ENCODE results near the gene TTYH2. TPM values are rescaled to one million over a fixed set of nuclear protein-coding genes. Genes with fewer than 3 reads are reported as not detected.
"Not testable (repeated sequence)": the region's sequence is repeated elsewhere in the genome, so short reads cannot be mapped to it uniquely, and the experiment has no call there.

The TTYH2 gene
- total and polyA plus RNA-seq, 5 donors from 2014 or later, result 6.7 to 23.3 (median 10.8) TPM

- peak overlapping the region in 2 of 3 donors; percentile 86 to 87 for H3K27ac Mint-ChIP-seq
- peaks cover 8% of the 10 kb centered on the region for H3K27me3 Mint-ChIP-seq
- H3K36me3 Mint-ChIP-seq, result no peaks in the 10 kb centered on the region
- Histone ChIP-seq H3K4me1 (ENCODE audit: control insufficient read depth, insufficient read depth, low read length, poor library complexity, severe bottlenecking) (peaks cover 35% of the 10 kb centered on the region), H3K36me3 (ENCODE audit: control insufficient read depth, insufficient read depth, low read length) (no peaks in the 10 kb centered on the region), H3K27ac (ENCODE audit: insufficient read depth, low read length, poor library complexity, severe bottlenecking) (no peak overlapping the region), H3K4me3 (ENCODE audit: low read depth, low read length) (no peak overlapping the region), H3K9me3 (ENCODE audit: control insufficient read depth in 2 of 2, low read length in 2 of 2) (no peaks in the 10 kb centered on the region), H3K27me3 (ENCODE audit: control insufficient read depth, insufficient read depth, low read length) (no peaks in the 10 kb centered on the region)
- H3K9me3 Mint-ChIP-seq, result no peaks in the 10 kb centered on the region
- DNase-seq, result no peak
- peak overlapping the region in 2 of 4 donors; percentile 44 to 75 for H3K4me3 Mint-ChIP-seq
- no peak for ATAC-seq (ENCODE audit: low read depth in 2 of 2)
- H3K4me1 Mint-ChIP-seq, result peaks cover 5 to 66% (median 34%) of the 10 kb centered on the region in 4 donors
Observed at GRCh38 chr17:74276051-74276476, 62.7 kb downstream of the TTYH2 start.

DNA sequence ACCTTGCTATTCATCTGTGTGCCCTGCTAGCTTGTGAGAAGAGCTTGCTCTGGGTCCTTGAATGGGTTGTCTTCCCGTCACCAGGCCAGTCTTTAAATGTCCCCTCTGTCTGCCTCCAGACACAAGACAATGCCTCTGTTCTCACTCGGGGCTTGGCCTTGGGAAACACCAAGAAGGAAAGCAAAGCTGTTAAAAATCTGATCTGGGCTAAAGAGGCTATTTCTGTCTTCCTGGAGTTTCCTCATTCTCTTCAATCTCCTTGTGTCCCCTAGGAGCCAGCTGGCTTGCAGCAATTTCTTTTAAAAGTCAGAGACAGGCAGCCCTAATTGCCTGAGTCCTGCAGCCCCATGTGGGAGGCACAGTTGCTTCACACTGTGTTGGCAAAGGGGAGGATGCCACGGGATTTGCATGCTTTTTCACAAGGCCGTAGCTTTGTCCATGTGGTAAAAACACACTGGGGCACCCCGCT, 63.2 kb downstream of the TTYH2 start:
- no peaks in the 10 kb centered on the region for H3K9me3 Mint-ChIP-seq
- peaks cover 5 to 70% (median 34%) of the 10 kb centered on the region in 4 donors for H3K4me1 Mint-ChIP-seq
- H3K27ac ChIP-seq (ENCODE audit: insufficient read depth, low read length, poor library complexity, severe bottlenecking), result no peak overlapping the region

GRCh38 chr17:74277935-74278334, 64.6 kb downstream of the TTYH2 start:
- peaks cover 1% of the 10 kb centered on the region for H3K36me3 Mint-ChIP-seq
- no peak overlapping the region for H3K27ac ChIP-seq (ENCODE audit: insufficient read depth, low read length, poor library complexity, severe bottlenecking)
- DNase-seq (no peak), ATAC-seq (ENCODE audit: low read depth in 2 of 2) (no peak)
- peaks cover 8% of the 10 kb centered on the region for H3K27me3 Mint-ChIP-seq
- no peaks in the 10 kb centered on the region for H3K27me3 ChIP-seq (ENCODE audit: control insufficient read depth, insufficient read depth, low read length)
- H3K27ac Mint-ChIP-seq, result peak overlapping the region in 2 of 3 donors; percentile 89
- no peaks in the 10 kb centered on the region for H3K9me3 ChIP-seq (ENCODE audit: control insufficient read depth in 2 of 2, low read length in 2 of 2)
- H3K9me3 Mint-ChIP-seq, result peaks cover 0 to under 1% (median 0%) of the 10 kb centered on the region in 7 donors
- peaks cover 7 to 77% (median 41%) of the 10 kb centered on the region in 4 donors for H3K4me1 Mint-ChIP-seq
- no peak overlapping the region for H3K4me3 Mint-ChIP-seq
- H3K36me3 ChIP-seq (ENCODE audit: control insufficient read depth, insufficient read depth, low read length), result no peaks in the 10 kb centered on the region
- H3K4me1 ChIP-seq (ENCODE audit: control insufficient read depth, insufficient read depth, low read length, poor library complexity, severe bottlenecking), result peaks cover 54% of the 10 kb centered on the region
- no peak overlapping the region for H3K4me3 ChIP-seq (ENCODE audit: low read depth, low read length)

More for the DNA sequence above, 63.2 kb downstream of the TTYH2 start:
- H3K27me3 Mint-ChIP-seq, result peaks cover 8% of the 10 kb centered on the region
- no peaks in the 10 kb centered on the region for H3K27me3 ChIP-seq (ENCODE audit: control insufficient read depth, insufficient read depth, low read length)
- peak overlapping the region; percentile 86 to 88 (median 87) for H3K27ac Mint-ChIP-seq
- ATAC-seq (ENCODE audit: low read depth in 2 of 2), result no peak
- H3K36me3 ChIP-seq (ENCODE audit: control insufficient read depth, insufficient read depth, low read length), result no peaks in the 10 kb centered on the region
- no peak overlapping the region for H3K4me3 ChIP-seq (ENCODE audit: low read depth, low read length)
- no peak overlapping the region for H3K4me3 Mint-ChIP-seq
- peaks cover 41% of the 10 kb centered on the region for H3K4me1 ChIP-seq (ENCODE audit: control insufficient read depth, insufficient read depth, low read length, poor library complexity, severe bottlenecking)
- H3K36me3 Mint-ChIP-seq, result no peaks in the 10 kb centered on the region
- DNase-seq, result no peak
- H3K9me3 ChIP-seq (ENCODE audit: control insufficient read depth in 2 of 2, low read length in 2 of 2), result no peaks in the 10 kb centered on the region

- H3K27me3 ChIP-seq (ENCODE audit: control insufficient read depth, insufficient read depth, low read length); DNase-seq; H3K36me3 ChIP-seq (ENCODE audit: control insufficient read depth, insufficient read depth, low read length); H3K9me3 Mint-ChIP-seq; H3K27me3 Mint-ChIP-seq; H3K36me3 Mint-ChIP-seq; ATAC-seq (ENCODE audit: low read depth in 2 of 2); H3K9me3 ChIP-seq (ENCODE audit: control insufficient read depth in 2 of 2, low read length in 2 of 2): not testable (repeated sequence)
- Histone ChIP-seq H3K27ac (ENCODE audit: insufficient read depth, low read length, poor library complexity, severe bottlenecking) (peak overlapping the region; percentile 91), H3K4me3 (ENCODE audit: low read depth, low read length) (peak overlapping the region; percentile 32), H3K4me1 (ENCODE audit: control insufficient read depth, insufficient read depth, low read length, poor library complexity, severe bottlenecking) (peaks cover 59% of the 10 kb centered on the region)
- peak overlapping the region; percentile 94 to 99 (median 98) for H3K27ac Mint-ChIP-seq
- H3K4me3 Mint-ChIP-seq, result peak overlapping the region; percentile 72 to 88 (median 80)
- peaks cover 10 to 76% (median 37%) of the 10 kb centered on the region in 4 donors for H3K4me1 Mint-ChIP-seq
Observed at GRCh38 chr17:74279617-74280016, 66.2 kb downstream of the TTYH2 start.

DNA sequence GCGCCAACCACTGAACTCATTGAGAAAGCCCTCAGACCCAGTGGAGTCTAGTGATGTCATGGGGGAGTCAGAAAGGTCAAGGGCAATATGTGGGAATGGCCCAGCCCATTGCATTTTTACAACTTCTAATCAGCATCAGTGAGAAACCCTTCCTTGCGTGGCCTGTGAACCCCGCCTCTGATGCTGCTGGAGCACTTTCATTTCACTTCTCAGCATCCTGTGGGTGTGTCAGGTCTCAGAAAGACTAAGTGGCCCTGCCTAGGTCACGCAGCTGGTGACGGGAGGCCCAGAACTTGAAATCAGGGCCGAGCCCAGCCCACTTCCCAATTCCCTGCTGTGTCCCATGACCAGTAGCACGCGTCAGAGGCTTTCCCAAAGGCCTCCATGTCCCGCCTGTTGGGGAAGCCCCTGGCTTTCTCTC, 66.7 kb downstream of the TTYH2 start:
- H3K27ac ChIP-seq (ENCODE audit: insufficient read depth, low read length, poor library complexity, severe bottlenecking), result peak overlapping the region; percentile 91
- peaks cover 59% of the 10 kb centered on the region for H3K4me1 ChIP-seq (ENCODE audit: control insufficient read depth, insufficient read depth, low read length, poor library complexity, severe bottlenecking)
- H3K27me3 ChIP-seq (ENCODE audit: control insufficient read depth, insufficient read depth, low read length), result no peaks in the 10 kb centered on the region
- DNase-seq (peak; percentile 40 to 96 (median 74)), ATAC-seq (ENCODE audit: low read depth in 2 of 2) (peak; percentile 85 to 89)
- Mint-ChIP-seq H3K27ac (peak overlapping the region; percentile 94 to 99 (median 98)), H3K4me3 (peak overlapping the region; percentile 72 to 88 (median 80)), H3K4me1 (peaks cover 10 to 76% (median 39%) of the 10 kb centered on the region in 4 donors), H3K27me3 (no peaks in the 10 kb centered on the region), H3K36me3 (peaks cover 5% of the 10 kb centered on the region), H3K9me3 (peaks cover 0 to 2% (median 0%) of the 10 kb centered on the region in 7 donors)
- no peaks in the 10 kb centered on the region for H3K36me3 ChIP-seq (ENCODE audit: control insufficient read depth, insufficient read depth, low read length)
- peak overlapping the region; percentile 32 for H3K4me3 ChIP-seq (ENCODE audit: low read depth, low read length)
- no peaks in the 10 kb centered on the region for H3K9me3 ChIP-seq (ENCODE audit: control insufficient read depth in 2 of 2, low read length in 2 of 2)

DNA sequence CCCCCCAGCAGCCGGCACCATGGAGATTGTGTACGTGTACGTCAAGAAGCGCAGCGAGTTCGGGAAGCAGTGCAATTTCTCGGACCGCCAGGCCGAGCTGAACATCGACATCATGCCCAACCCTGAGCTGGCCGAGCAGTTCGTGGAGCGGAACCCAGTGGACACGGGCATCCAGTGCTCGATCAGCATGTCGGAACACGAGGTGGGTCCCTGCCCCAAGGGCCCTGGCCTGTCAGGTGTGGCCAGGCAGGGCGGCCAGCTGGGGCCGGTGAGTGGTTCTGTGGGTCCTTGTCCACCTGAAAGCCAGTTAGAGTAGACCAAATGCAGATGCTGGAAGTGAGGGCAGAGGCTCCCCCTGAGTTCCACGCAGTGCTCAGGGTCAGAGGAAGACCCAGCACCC, 68.4 kb downstream of the TTYH2 start:
- no peak for ATAC-seq (ENCODE audit: low read depth in 2 of 2)
- DNase-seq, result no peak
- H3K27me3 ChIP-seq (ENCODE audit: control insufficient read depth, insufficient read depth, low read length), result no peaks in the 10 kb centered on the region
- H3K4me1 Mint-ChIP-seq, result peaks cover 15 to 73% (median 38%) of the 10 kb centered on the region in 4 donors
- H3K4me3 Mint-ChIP-seq, result peak overlapping the region in 2 of 4 donors; percentile 41 to 76
- no peaks in the 10 kb centered on the region for H3K9me3 ChIP-seq (ENCODE audit: control insufficient read depth in 2 of 2, low read length in 2 of 2)
- H3K4me3 ChIP-seq (ENCODE audit: low read depth, low read length), result no peak overlapping the region
- H3K36me3 ChIP-seq (ENCODE audit: control insufficient read depth, insufficient read depth, low read length), result no peaks in the 10 kb centered on the region
- no peaks in the 10 kb centered on the region for H3K27me3 Mint-ChIP-seq
- H3K27ac ChIP-seq (ENCODE audit: insufficient read depth, low read length, poor library complexity, severe bottlenecking), result peak overlapping the region; percentile 84
- H3K36me3 Mint-ChIP-seq, result peaks cover 5% of the 10 kb centered on the region
- H3K9me3 Mint-ChIP-seq, result peaks cover 0 to 2% (median 0%) of the 10 kb centered on the region in 7 donors
- H3K4me1 ChIP-seq (ENCODE audit: control insufficient read depth, insufficient read depth, low read length, poor library complexity, severe bottlenecking), result peaks cover 64% of the 10 kb centered on the region
- peak overlapping the region; percentile 99 to 100 (median 99) for H3K27ac Mint-ChIP-seq

- not testable (repeated sequence) for H3K4me3 ChIP-seq (ENCODE audit: low read depth, low read length); H3K9me3 Mint-ChIP-seq; DNase-seq; H3K27me3 Mint-ChIP-seq; H3K36me3 ChIP-seq (ENCODE audit: control insufficient read depth, insufficient read depth, low read length); H3K27me3 ChIP-seq (ENCODE audit: control insufficient read depth, insufficient read depth, low read length); H3K36me3 Mint-ChIP-seq; ATAC-seq (ENCODE audit: low read depth in 2 of 2); H3K9me3 ChIP-seq (ENCODE audit: control insufficient read depth in 2 of 2, low read length in 2 of 2)
- peak overlapping the region; percentile 99 to 100 (median 99) for H3K27ac Mint-ChIP-seq
- H3K4me1 Mint-ChIP-seq, result peaks cover 15 to 77% (median 40%) of the 10 kb centered on the region in 4 donors
- Histone ChIP-seq H3K4me1 (ENCODE audit: control insufficient read depth, insufficient read depth, low read length, poor library complexity, severe bottlenecking) (peaks cover 64% of the 10 kb centered on the region), H3K27ac (ENCODE audit: insufficient read depth, low read length, poor library complexity, severe bottlenecking) (peak overlapping the region; percentile 84)
- H3K4me3 Mint-ChIP-seq, result peak overlapping the region; percentile 74 to 88 (median 80)
Observed at GRCh38 chr17:74282274-74282586, 68.9 kb downstream of the TTYH2 start.
